Measurements from ENCODE around the gene NHLRC3. TPM values are rescaled to one million over a fixed set of nuclear protein-coding genes. Genes with fewer than 3 reads are reported as not detected.

The NHLRC3 gene
- total and polyA plus RNA-seq, 2 donors (not counting 3 experiments of a cell fraction or from before 2014, with no cell fraction given) = 7.3 to 10.2 TPM

DNA sequence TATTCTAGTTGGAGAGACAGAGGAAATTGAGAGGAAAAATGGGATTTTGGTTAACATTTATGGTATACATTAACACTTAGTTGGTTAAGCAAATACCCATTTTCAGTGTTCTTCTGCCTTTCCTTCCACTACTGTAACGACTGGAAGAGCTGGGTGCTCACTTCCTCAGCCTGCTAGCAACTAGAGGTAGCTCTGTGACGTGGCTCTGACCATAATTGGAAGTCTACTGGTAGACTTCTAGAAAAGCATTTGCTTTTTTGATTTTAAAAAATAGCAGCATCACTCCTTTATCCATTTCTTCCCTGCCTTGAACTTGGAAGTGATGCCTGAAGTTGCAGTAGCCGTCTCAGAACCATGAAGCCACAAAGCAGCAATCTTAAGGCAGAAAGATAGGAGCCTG lies 15.9 kb downstream of the NHLRC3 start:
- ChIA-PET POLR2A (no interaction called here), CTCF (interaction anchor here (1.3 to 7.4 kb wide), 3 partner anchors 552 to 561 kb away, joined by 3 to 119 read pairs (median 17); no protein-coding TSS in a partner anchor)
- no peaks in the 10 kb centered on the region for H4K20me1 ChIP-seq (replicated peaks; ENCODE audit: control insufficient read depth, extremely low read depth, insufficient read depth, low read length)
- no peaks in the 10 kb centered on the region for H3K9me3 ChIP-seq (replicated peaks; ENCODE audit: control insufficient read depth, insufficient read depth, low read length)
- H3K4me1 ChIP-seq (ENCODE audit: control insufficient read depth, extremely low read depth, insufficient read depth, low read length) = no peaks in the 10 kb centered on the region
- no peaks in the 10 kb centered on the region for H3K79me2 ChIP-seq (ENCODE audit: control insufficient read depth, insufficient read depth, low read length)
- no peak overlapping the region for H3K4me3 ChIP-seq (replicated peaks in 1 of 3; ENCODE audit: insufficient read depth in 1 of 3, low read depth in 1 of 3, low read length in 3 of 3)
- H3K27me3 ChIP-seq (ENCODE audit: control insufficient read depth in 2 of 2, insufficient read depth in 2 of 2, low read length in 2 of 2) = no peaks in the 10 kb centered on the region
- FAIRE-seq (no peak), DNase-seq (ENCODE audit: low read depth, low spot score) (no peak)
- intact Hi-C loops (cut with micrococcal nuclease) = no loop called here
- no peak overlapping the region for H3K4me2 ChIP-seq (ENCODE audit: insufficient read depth, low read length)
- H3K36me3 ChIP-seq (ENCODE audit: control insufficient read depth in 2 of 2, extremely low read depth in 1 of 2, insufficient read depth in 2 of 2, low read length in 2 of 2) = no peaks in the 10 kb centered on the region
- no peak for TF ChIP-seq FOS (IDR thresholded peaks at IDR 0.05; ENCODE audit: borderline replicate concordance, insufficient read depth, low read length)
- no peak for TF ChIP-seq EZH2 (IDR thresholded peaks at IDR 0.05; ENCODE audit: borderline replicate concordance, low read depth, low read length, severe bottlenecking)
- no peak for TF ChIP-seq POLR2A (IDR thresholded peaks at IDR 0.05; ENCODE audit: low read depth, low read length)
- TF ChIP-seq MYC (IDR thresholded peaks at IDR 0.05; ENCODE audit: low read depth, low read length) = no peak
- no peak for TF ChIP-seq GATA2 (IDR thresholded peaks at IDR 0.05; ENCODE audit: insufficient read depth, insufficient read length, low read depth, low read length)
- no peak for TF ChIP-seq POLR2AphosphoS5 (IDR thresholded peaks at IDR 0.05; ENCODE audit: insufficient read depth, low read depth, low read length)
- TF ChIP-seq, protein P1, sequence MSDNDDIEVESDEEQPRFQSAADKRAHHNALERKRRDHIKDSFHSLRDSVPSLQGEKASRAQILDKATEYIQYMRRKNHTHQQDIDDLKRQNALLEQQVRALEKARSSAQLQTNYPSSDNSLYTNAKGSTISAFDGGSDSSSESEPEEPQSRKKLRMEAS (IDR thresholded peaks at IDR 0.05; ENCODE audit: insufficient read depth, insufficient read length) = no peak
- TF ChIP-seq JUN (IDR thresholded peaks at IDR 0.05; ENCODE audit: borderline replicate concordance, insufficient read depth, insufficient read length, low read depth) = no peak
- TF ChIP-seq, protein P2, sequence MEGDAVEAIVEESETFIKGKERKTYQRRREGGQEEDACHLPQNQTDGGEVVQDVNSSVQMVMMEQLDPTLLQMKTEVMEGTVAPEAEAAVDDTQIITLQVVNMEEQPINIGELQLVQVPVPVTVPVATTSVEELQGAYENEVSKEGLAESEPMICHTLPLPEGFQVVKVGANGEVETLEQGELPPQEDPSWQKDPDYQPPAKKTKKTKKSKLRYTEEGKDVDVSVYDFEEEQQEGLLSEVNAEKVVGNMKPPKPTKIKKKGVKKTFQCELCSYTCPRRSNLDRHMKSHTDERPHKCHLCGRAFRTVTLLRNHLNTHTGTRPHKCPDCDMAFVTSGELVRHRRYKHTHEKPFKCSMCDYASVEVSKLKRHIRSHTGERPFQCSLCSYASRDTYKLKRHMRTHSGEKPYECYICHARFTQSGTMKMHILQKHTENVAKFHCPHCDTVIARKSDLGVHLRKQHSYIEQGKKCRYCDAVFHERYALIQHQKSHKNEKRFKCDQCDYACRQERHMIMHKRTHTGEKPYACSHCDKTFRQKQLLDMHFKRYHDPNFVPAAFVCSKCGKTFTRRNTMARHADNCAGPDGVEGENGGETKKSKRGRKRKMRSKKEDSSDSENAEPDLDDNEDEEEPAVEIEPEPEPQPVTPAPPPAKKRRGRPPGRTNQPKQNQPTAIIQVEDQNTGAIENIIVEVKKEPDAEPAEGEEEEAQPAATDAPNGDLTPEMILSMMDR (IDR thresholded peaks at IDR 0.05; ENCODE audit: extremely low read depth in 1 of 2, insufficient read depth in 1 of 2, low read depth in 1 of 2, low read length in 2 of 2) = no peak
- no peak overlapping the region for H2AFZ ChIP-seq (ENCODE audit: low read depth, low read length)
- no peak overlapping the region for H3K9ac ChIP-seq (replicated peaks; ENCODE audit: extremely low read depth, insufficient read depth, low read length)
- dilution Hi-C loops (cut with MboI; ENCODE audit: extremely low pct_ligation_motif_present, low sequenced_read_pairs) = no loop called here
- no peaks in the 10 kb centered on the region for H3K9me1 ChIP-seq (replicated peaks; ENCODE audit: control insufficient read depth, extremely low read depth, insufficient read depth, low read length)
- no TSS peak for BruUV-seq (replicated peaks)
- no peak overlapping the region for H3K27ac ChIP-seq (ENCODE audit: insufficient read depth, low read depth, low read length)
